ENCODE measurements around the gene GAA.
"Not testable (repeated sequence)": the region's sequence is repeated elsewhere in the genome, so short reads cannot be mapped to it uniquely, and the experiment has no call there.

GAA gene

DNA sequence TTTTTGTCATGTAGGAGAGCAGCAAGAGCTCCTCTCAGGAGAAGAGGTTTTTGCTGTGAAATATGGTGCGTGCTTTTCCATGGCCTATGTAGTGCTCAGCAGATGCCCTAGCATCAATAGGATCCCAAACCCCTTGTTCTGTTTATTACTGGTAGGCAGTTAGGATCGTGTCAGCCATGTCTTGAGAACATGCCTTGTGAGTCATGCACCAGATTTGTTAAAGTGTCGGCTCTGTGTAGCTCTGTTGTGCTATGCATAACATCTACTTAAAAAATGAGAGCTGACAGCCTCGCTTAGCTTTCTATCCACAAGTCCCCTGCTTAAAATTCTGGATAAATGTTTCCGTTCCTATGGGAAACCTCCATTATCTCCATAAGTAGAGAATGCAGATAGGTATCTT, 50.0 kb downstream of the GAA start:
- no peak overlapping the region for H3K4me3 ChIP-seq (ENCODE audit: low read depth, low read length)
- no peak for TF ChIP-seq CTCF (IDR thresholded peaks at IDR 0.05; ENCODE audit: low read depth, low read length)

DNA sequence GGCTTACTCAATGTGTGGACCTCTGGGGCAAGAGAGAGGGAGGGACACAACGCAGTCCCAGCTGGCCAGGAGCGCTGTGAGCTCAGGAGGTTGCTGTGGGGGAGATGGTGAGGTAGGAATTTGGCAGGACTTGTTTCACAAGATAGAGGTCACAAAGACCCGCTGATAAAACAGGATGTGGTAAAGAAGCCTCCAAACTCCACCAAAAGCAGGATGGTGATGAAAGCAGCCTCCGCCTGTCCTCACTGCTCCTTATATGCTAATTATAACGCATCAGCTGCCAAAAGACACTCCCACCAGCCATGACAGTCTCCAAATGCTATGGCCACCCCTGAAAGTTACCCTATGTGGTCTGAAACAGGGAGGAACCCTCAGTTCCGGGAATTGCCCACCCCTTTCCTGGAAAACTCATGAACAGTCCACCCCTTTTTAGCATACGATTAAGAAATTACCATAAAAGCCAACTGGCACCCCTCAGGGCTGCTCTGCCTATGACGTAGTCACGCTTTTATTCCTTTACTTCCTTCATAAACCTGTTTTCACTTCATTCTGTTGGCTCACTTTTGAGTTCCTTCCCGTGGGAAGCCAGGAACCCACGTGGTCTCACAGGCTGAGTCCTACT, 50.8 kb downstream of the GAA start:
- no peak for TF ChIP-seq CTCF (IDR thresholded peaks at IDR 0.05; ENCODE audit: low read depth, low read length)

DNA sequence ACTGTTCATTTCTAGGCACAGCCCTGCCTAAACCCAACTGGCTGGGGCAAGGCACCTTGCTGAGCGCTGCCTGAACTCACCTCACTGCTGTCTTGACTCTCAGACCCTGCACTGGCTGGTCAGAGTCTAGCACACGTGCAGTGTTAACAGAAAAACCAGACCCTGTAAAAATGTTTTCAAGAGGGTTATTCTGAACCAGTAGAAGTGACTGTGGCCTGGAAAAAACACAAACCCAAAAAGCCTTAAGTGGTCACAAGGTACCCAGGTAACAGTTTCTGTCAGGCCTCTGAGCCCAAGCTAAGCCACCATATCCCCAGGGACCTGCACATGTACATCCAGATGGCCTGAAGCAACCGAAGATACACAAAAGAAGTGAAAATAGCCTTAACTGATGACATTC, 51.6 kb downstream of the GAA start:
- no peak overlapping the region for H3K4me3 ChIP-seq (ENCODE audit: low read depth, low read length)
- TF ChIP-seq CTCF (IDR thresholded peaks at IDR 0.05; ENCODE audit: low read depth, low read length) = no peak

More for the DNA sequence above, 50.8 kb downstream of the GAA start:
- H3K4me3 ChIP-seq (ENCODE audit: low read depth, low read length) = no peak overlapping the region

DNA sequence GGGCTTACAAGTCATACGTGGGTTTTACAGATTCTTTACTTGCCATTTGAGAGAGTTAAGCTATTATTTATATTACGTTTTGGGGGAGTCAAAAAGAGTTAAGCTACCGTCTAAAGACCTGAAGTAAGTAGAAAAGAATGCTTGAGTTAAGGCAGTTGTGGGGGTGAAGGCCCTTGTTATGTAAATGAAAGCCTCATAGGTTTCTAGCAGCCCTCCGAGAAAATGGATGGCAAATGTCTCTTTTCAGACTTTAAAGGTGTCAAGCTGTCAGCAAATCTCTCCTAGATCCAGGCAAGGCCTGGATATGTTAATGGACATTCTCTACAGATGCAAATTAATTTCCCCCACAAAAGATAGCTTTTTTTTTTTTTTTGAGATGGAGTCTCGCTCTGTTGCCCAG, 52.8 kb downstream of the GAA start:
- TF ChIP-seq CTCF (IDR thresholded peaks at IDR 0.05; ENCODE audit: low read depth, low read length) = no peak
- H3K4me3 ChIP-seq (ENCODE audit: low read depth, low read length) = no peak overlapping the region

DNA sequence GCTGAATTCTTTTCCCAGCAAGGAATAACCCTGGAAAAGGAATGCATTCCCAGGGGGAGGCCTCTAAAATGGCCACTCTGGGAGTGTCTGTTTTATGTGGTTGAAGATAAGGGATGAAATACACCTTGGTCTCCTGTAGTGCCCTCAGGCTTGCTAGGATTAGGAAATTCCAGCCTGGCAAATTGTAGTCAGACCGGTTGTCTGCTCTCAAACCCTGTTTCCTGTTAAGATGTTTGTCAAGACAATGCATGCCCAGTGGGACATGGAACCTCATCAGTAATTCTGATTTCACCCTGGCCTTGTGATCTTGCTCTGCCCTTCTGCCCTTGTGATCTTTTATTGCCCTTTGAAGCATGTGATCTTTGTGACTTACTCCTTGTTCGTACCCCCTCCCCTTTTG, 54.2 kb downstream of the GAA start:
- not testable (repeated sequence) for H3K4me3 ChIP-seq (ENCODE audit: low read depth, low read length)

GRCh38 chr17:80158846-80159245, 57.5 kb downstream of the GAA start:
- no peak overlapping the region for H3K4me3 ChIP-seq (ENCODE audit: low read depth, low read length)
- TF ChIP-seq CTCF (IDR thresholded peaks at IDR 0.05; ENCODE audit: low read depth, low read length) = no peak

DNA sequence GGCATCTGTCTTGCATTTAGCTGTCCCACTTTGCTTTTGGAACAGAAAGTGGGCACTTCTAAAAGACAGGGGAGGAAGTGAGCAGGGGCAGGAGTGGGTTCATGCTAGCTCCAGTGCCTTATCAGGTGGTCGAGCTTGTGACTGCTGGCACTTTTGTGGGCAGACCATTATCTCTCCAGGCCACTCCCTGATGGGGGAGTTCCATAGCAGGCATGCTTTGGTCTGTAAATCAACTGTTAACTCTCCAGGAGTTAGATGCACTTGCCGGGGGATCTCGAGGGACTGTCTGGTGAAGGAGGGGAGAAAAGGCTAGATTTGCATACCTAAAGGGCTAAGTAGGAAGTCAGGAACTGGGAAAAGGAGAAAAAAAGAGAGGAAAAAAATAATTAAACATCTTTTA, 59.2 kb downstream of the GAA start:
- no peak for TF ChIP-seq CTCF (IDR thresholded peaks at IDR 0.05; ENCODE audit: low read depth, low read length)

DNA sequence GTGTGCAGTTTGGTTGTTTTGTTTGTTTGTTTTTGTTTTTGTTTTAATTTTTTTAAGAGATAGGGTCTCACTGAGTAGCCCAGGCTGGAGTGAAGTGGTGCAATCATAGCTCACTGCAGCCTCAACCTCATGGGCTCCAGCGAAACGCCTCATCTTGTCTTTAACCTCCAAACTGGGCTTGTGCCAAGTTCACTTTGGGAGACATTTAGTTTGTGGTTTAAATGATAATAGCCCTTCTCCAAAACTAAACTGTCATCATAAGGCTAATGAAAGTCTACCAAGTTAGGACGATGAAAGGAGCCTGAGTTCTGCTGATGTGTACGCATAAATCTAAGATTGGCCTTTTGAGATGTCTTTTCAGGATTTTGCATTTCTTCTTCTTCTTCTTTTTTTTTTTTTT, 62.0 kb downstream of the GAA start:
- no peak overlapping the region for H3K4me3 ChIP-seq (ENCODE audit: low read depth, low read length)
- no peak for TF ChIP-seq CTCF (IDR thresholded peaks at IDR 0.05; ENCODE audit: low read depth, low read length)

More for the DNA sequence above, 59.2 kb downstream of the GAA start:
- no peak overlapping the region for H3K4me3 ChIP-seq (ENCODE audit: low read depth, low read length)

Measured in WI38 (cell line).